HEK293 (cell line): Measurements from ENCODE around the gene SLC9C2.

Experiments
- CTCF ChIP-seq: fragments of 450-650 bp; formaldehyde crosslinking; IDR thresholded peaks from 2 replicates; pipeline ENCODE4 v1.5.1; 2016; ENCODE audit warnings: missing biosample characterization, missing genetic modification characterization
- GLIS2 ChIP-seq: fragments of 450-650 bp; formaldehyde crosslinking; IDR thresholded peaks from 2 replicates; pipeline ENCODE4 v1.5.1; 2016; ENCODE audit warnings: missing biosample characterization, missing genetic modification characterization
- HOXC10 ChIP-seq: sonication (generic); formaldehyde crosslinking; IDR thresholded peaks from 2 replicates; pipeline ENCODE4 v1.8.1; 2023; ENCODE audit warnings: mild to moderate bottlenecking, missing genetic modification reagents
- MZF1 ChIP-seq: fragments of 450-650 bp; formaldehyde crosslinking; IDR thresholded peaks from 2 replicates; pipeline ENCODE4 v1.5.1; 2017; ENCODE audit warnings: missing biosample characterization, missing genetic modification characterization, borderline replicate concordance
- REST ChIP-seq: fragments of 450-650 bp; formaldehyde crosslinking; IDR thresholded peaks from 2 replicates; pipeline ENCODE4 v1.5.1; 2016; ENCODE audit warnings: missing biosample characterization, missing genetic modification characterization
- TCF7L2 ChIP-seq: IDR thresholded peaks from 2 replicates; pipeline ENCODE4 v1.6.1; 2011; ENCODE audit warnings: low read depth, mild to moderate bottlenecking, inconsistent platforms, low read length, moderate library complexity, borderline replicate concordance
- ZBTB49 ChIP-seq: fragments of 450-650 bp; formaldehyde crosslinking; IDR thresholded peaks from 2 replicates; pipeline ENCODE4 v1.5.1; 2016; ENCODE audit warnings: missing biosample characterization, missing genetic modification characterization, low read depth
- ZNF202 ChIP-seq: fragments of 450-650 bp; formaldehyde crosslinking; IDR thresholded peaks from 2 replicates; pipeline ENCODE4 v1.5.1; 2016; ENCODE audit warnings: missing biosample characterization, missing genetic modification characterization, borderline replicate concordance
- ZNF449 ChIP-seq: fragments of 450-650 bp; formaldehyde crosslinking; IDR thresholded peaks from 2 replicates; pipeline ENCODE4 v1.5.1; 2017; ENCODE audit warnings: missing biosample characterization, mild to moderate bottlenecking, missing genetic modification characterization, moderate library complexity
- ZNF501 ChIP-seq: fragments of 450-650 bp; formaldehyde crosslinking; IDR thresholded peaks from 2 replicates; pipeline ENCODE4 v1.5.1; 2016; ENCODE audit warnings: missing biosample characterization, missing genetic modification characterization
- ZNF548 ChIP-seq: fragments of 450-650 bp; formaldehyde crosslinking; IDR thresholded peaks from 2 replicates; pipeline ENCODE4 v1.5.1; 2016; ENCODE audit warnings: missing biosample characterization, missing genetic modification characterization
- ZNF660 ChIP-seq: fragments of 450-650 bp; IDR thresholded peaks from 2 replicates; pipeline ENCODE4 v1.5.1; 2018; ENCODE audit warnings: missing biosample characterization, mild to moderate bottlenecking, missing genetic modification characterization
- ZNF768 ChIP-seq: fragments of 450-650 bp; formaldehyde crosslinking; IDR thresholded peaks from 2 replicates; pipeline ENCODE4 v1.5.1; 2018; ENCODE audit warnings: missing biosample characterization, mild to moderate bottlenecking, missing genetic modification characterization
- ZNF777 ChIP-seq: fragments of 450-650 bp; formaldehyde crosslinking; IDR thresholded peaks from 2 replicates; pipeline ENCODE4 v1.5.1; 2017; ENCODE audit warnings: missing biosample characterization, missing genetic modification characterization, borderline replicate concordance

GRCh38 chr1:173507847-173508209 is 95.0 kb downstream of the SLC9C2 start:
- TF ChIP-seq ZNF548 (tag by site-specific recombination): no peak
- TF ChIP-seq REST: no peak
- TF ChIP-seq HOXC10 (CRISPR knock-in tag): no peak
- TF ChIP-seq ZBTB49: no peak
- no peak for TF ChIP-seq CTCF (tag by site-specific recombination)
- no peak for TF ChIP-seq TCF7L2
- no peak for TF ChIP-seq MZF1 (tag by site-specific recombination)
- TF ChIP-seq ZNF768 (tag by site-specific recombination): no peak
- TF ChIP-seq ZNF660 (tag by site-specific recombination): no peak
- no peak for TF ChIP-seq GLIS2 (tag by site-specific recombination)
- no peak for TF ChIP-seq ZNF202 (tag by site-specific recombination)
- no peak for TF ChIP-seq ZNF501
- peak; percentile 85 for TF ChIP-seq ZNF449 (tag by site-specific recombination)
- no peak for TF ChIP-seq ZNF777 (tag by site-specific recombination)
